Sigmoid colon (tissue), 4 donors: ENCODE results near the gene URB1.

Experiments used
- POLR2A ChIP-seq, 2 donors: fragments of 450-650 bp; IDR thresholded peaks; one replicate each; pipeline ENCODE4 v1.6.1; 2016; ENCODE audit warnings: antibody characterized with exemption in 2 of 2, mild to moderate bottlenecking in 2 of 2, moderate library complexity in 2 of 2
- POLR2AphosphoS5 ChIP-seq, 4 donors: sonication (generic); formaldehyde crosslinking; IDR thresholded peaks; one replicate each; pipeline ENCODE4 v1.6.1; 2017; ENCODE audit warnings: antibody characterized with exemption in 4 of 4
- TF ChIP-seq, protein P1 (sequence below), 4 experiments: fragments of 450-650 bp in 3 of 4; fragments of 200-600 bp in 1 of 4; IDR thresholded peaks; one replicate each; pipeline ENCODE4 v1.5.1; 2016 to 2019; ENCODE audit warnings: antibody characterized with exemption in 4 of 4, mild to moderate bottlenecking in 3 of 4, moderate library complexity in 2 of 4

DNA sequence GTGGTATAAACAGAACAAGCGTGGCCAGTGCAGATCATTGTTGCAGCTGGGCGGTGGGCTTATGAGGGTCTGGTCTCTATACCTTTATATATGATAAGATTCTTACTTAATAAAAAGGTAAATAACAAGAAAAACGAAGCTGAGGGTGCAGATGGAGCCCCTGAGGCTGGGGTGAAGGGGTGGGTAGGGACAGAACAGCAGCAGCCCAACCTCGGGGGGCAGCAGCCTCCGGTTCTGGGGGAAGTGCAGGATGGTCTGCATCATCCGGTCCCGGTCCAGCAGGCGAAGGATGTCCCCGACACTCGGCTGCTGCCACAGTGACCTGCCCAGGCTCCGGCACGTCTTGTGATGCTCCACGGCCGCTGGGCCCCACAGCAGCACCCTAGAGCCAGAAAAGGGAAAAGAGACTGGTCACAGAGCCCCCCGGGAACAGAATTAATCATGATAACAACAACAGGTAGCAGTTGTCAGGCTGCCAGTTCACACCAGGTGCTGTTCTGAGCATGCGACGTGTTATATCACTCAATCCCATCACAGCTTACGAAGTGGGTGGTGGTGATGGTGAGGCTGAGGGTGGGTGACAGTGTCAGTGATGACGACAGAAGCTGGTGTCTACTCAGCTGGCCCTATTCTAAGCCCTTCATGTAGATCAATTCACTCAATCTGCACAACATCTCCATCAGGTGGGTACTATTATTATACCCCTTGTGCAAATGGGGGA, 58.7 kb downstream of the URB1 start:
- TF ChIP-seq POLR2A (IDR thresholded peaks at IDR 0.05) (no peak), POLR2AphosphoS5 (IDR thresholded peaks at IDR 0.05) (no peak)
- TF ChIP-seq, protein P1, sequence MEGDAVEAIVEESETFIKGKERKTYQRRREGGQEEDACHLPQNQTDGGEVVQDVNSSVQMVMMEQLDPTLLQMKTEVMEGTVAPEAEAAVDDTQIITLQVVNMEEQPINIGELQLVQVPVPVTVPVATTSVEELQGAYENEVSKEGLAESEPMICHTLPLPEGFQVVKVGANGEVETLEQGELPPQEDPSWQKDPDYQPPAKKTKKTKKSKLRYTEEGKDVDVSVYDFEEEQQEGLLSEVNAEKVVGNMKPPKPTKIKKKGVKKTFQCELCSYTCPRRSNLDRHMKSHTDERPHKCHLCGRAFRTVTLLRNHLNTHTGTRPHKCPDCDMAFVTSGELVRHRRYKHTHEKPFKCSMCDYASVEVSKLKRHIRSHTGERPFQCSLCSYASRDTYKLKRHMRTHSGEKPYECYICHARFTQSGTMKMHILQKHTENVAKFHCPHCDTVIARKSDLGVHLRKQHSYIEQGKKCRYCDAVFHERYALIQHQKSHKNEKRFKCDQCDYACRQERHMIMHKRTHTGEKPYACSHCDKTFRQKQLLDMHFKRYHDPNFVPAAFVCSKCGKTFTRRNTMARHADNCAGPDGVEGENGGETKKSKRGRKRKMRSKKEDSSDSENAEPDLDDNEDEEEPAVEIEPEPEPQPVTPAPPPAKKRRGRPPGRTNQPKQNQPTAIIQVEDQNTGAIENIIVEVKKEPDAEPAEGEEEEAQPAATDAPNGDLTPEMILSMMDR (IDR thresholded peaks at IDR 0.05): no peak
